ENCODE data around the gene CAMKV. TPM values are rescaled to one million over a fixed set of nuclear protein-coding genes. Genes with fewer than 3 reads are reported as not detected.

Gene CAMKV
- total RNA-seq, 1 donor from 2014 or later: not detected

- Histone ChIP-seq H3K4me3 (peak overlapping the region in 1 of 2 donors; percentile 3), H3K27me3 (no peaks in the 10 kb centered on the region), H3K36me3 (peaks cover 0 to 6% of the 10 kb centered on the region in 2 donors), H3K4me1 (peaks cover 61% of the 10 kb centered on the region), H3K27ac (peak overlapping the region; percentile 71), H3K9me3 (no peaks in the 10 kb centered on the region)
- no peak for DNase-seq (ENCODE audit: extremely low spot score in 2 of 2)
- intact Hi-C loops (cut with DNase I): no loop called here
- TF ChIP-seq POLR2AphosphoS5 (IDR thresholded peaks at IDR 0.05; ENCODE audit: insufficient read depth in 1 of 2, low read depth in 1 of 2) (no peak), POLR2A (IDR thresholded peaks at IDR 0.05) (no peak), CTCF (IDR thresholded peaks at IDR 0.05) (no peak)
Measured at GRCh38 chr3:49901366-49902339, 31.9 kb upstream of the CAMKV start.

- Histone ChIP-seq H3K27me3 (no peaks in the 10 kb centered on the region), H3K4me3 (no peak overlapping the region), H3K27ac (peak overlapping the region; percentile 71), H3K4me1 (peaks cover 51% of the 10 kb centered on the region), H3K36me3 (peaks cover 0 to 6% of the 10 kb centered on the region in 2 donors), H3K9me3 (no peaks in the 10 kb centered on the region)
- intact Hi-C loops (cut with DNase I): no loop called here
- no peak for DNase-seq (ENCODE audit: extremely low spot score in 2 of 2)
- TF ChIP-seq POLR2A (IDR thresholded peaks at IDR 0.05) (no peak), POLR2AphosphoS5 (IDR thresholded peaks at IDR 0.05; ENCODE audit: insufficient read depth in 1 of 2, low read depth in 1 of 2) (peak; percentile 34 to 50), CTCF (IDR thresholded peaks at IDR 0.05) (no peak)
Measured at GRCh38 chr3:49900491-49901153, 30.9 kb upstream of the CAMKV start.

- intact Hi-C loops (cut with DNase I): no loop called here
- H3K4me1 ChIP-seq: peaks cover 43% of the 10 kb centered on the region
- H3K4me3 ChIP-seq: no peak overlapping the region
- no peak for DNase-seq (ENCODE audit: extremely low spot score in 2 of 2)
- TF ChIP-seq CTCF (IDR thresholded peaks at IDR 0.05) (no peak), POLR2A (IDR thresholded peaks at IDR 0.05) (no peak), POLR2AphosphoS5 (IDR thresholded peaks at IDR 0.05; ENCODE audit: insufficient read depth in 1 of 2, low read depth in 1 of 2) (no peak)
- H3K9me3 ChIP-seq: no peaks in the 10 kb centered on the region
- peak overlapping the region; percentile 71 for H3K27ac ChIP-seq
- H3K36me3 ChIP-seq: peaks cover 0 to 6% of the 10 kb centered on the region in 2 donors
- H3K27me3 ChIP-seq: no peaks in the 10 kb centered on the region
Measured at GRCh38 chr3:49899815-49900214, 30.1 kb upstream of the CAMKV start.

- Histone ChIP-seq H3K27me3 (no peaks in the 10 kb centered on the region), H3K4me3 (no peak overlapping the region), H3K9me3 (no peaks in the 10 kb centered on the region), H3K36me3 (peaks cover 0 to 6% of the 10 kb centered on the region in 2 donors), H3K27ac (no peak overlapping the region), H3K4me1 (peaks cover 34% of the 10 kb centered on the region)
- no peak for TF ChIP-seq POLR2A (IDR thresholded peaks at IDR 0.05)
- no peak for TF ChIP-seq CTCF (IDR thresholded peaks at IDR 0.05)
- no peak for TF ChIP-seq POLR2AphosphoS5 (IDR thresholded peaks at IDR 0.05; ENCODE audit: insufficient read depth in 1 of 2, low read depth in 1 of 2)
- intact Hi-C loops (cut with DNase I): no loop called here
- no peak for DNase-seq (ENCODE audit: extremely low spot score in 2 of 2)
Measured at GRCh38 chr3:49898991-49899390, 29.3 kb upstream of the CAMKV start.

All from vagina (tissue), 2 donors.